ENCODE measurements around the gene NGRN.

- TF ChIP-seq FOXM1 (IDR thresholded peaks at IDR 0.05; ENCODE audit: borderline replicate concordance, low read depth) (no peak), EGR1 (IDR thresholded peaks at IDR 0.05) (no peak), CEBPB (IDR thresholded peaks at IDR 0.05) (no peak)
Measured at GRCh38 chr15:90287946-90288345, 22.5 kb downstream of the NGRN start.
